K562 (cell line): ENCODE results near the gene CENPH. TPM values are rescaled to one million over a fixed set of nuclear protein-coding genes. Genes with fewer than 3 reads are reported as not detected.

ENCODE experiments used
- ATAC-seq: fragments of 200-7000 bp; cut with Tn5 transposase; 3 replicates; pipeline ENCODE4 v1.9.1; 2020; ENCODE audit warnings: moderate library complexity
- BruUV-seq: library from RNA; stranded (reverse); fragments of 400-500 nt; replicated peaks from 2 replicates; lab custom pipeline; 2021; lab: Mats Ljungman, UMichigan
- CTCF ChIA-PET: fragments of 300-600 bp; formaldehyde crosslinking; extraction: SDS; loops from one replicate; lab custom pipeline; 2021; ENCODE audit warnings: low intra/inter-chr PET ratio; lab: Yijun Ruan, JAX
- POLR2A ChIA-PET: fragments of 300-600, 350-650 bp; sonication (Branson Sonifier 250); formaldehyde crosslinking; extraction: SDS; loops from one replicate; lab custom pipeline; 2021; ENCODE audit warnings: antibody characterized with exemption, inconsistent platforms; lab: Yijun Ruan, JAX
- DNase-seq, 4 experiments: peaks; one replicate each; pipeline versions ENCODE4 v3.0.0 to v3.0.0-alpha.2; 2011 to 2018; ENCODE audit warnings: low spot score in 3 of 4, mixed read lengths in 3 of 4; ENCODE audit errors: extremely low read depth in 1 of 4
- FAIRE-seq: peaks from 2 replicates; lab custom pipeline; 2011; peaks lifted over from hg19 to GRCh38; lab: Jason Lieb, UNC
- H2AFZ ChIP-seq: 2 replicates; pipeline ENCODE4 v1.6.0; 2011; ENCODE audit warnings: low read depth, low read length, control low read depth, inconsistent platforms
- H3K27ac ChIP-seq: fragments of 200-600 bp; 3 replicates; pipeline ENCODE4 v1.8.0; 2011; ENCODE audit warnings: low read depth, mild to moderate bottlenecking, control low read depth, inconsistent platforms, low read length, moderate library complexity, mixed read lengths; ENCODE audit errors: extremely low read depth
- H3K27me3 ChIP-seq, 2 experiments: fragments of 300-600 bp in 1 of 2; 2 replicates in 1 of 2; 3 replicates in 1 of 2; pipeline versions ENCODE4 v1.6.0 to v1.8.0; 2011; ENCODE audit warnings: inconsistent platforms in 2 of 2, low read length in 2 of 2, mild to moderate bottlenecking in 1 of 2, mixed read lengths in 1 of 2, moderate library complexity in 1 of 2; ENCODE audit not compliant: control insufficient read depth in 2 of 2, insufficient read depth in 2 of 2
- H3K36me3 ChIP-seq: fragments of 300-600 bp; 3 replicates; pipeline ENCODE4 v1.8.0; 2011; ENCODE audit warnings: mild to moderate bottlenecking, low read length, inconsistent platforms; ENCODE audit not compliant: control insufficient read depth, insufficient read depth
- H3K4me1 ChIP-seq, 2 experiments: fragments of 200-600 bp in 1 of 2; replicated peaks in 1 of 2; 2 replicates in 1 of 2; 3 replicates in 1 of 2; pipeline versions ENCODE4 v1.5.1 to v1.8.0; 2011; ENCODE audit warnings: inconsistent platforms in 2 of 2, low read length in 2 of 2, mild to moderate bottlenecking in 1 of 2, mixed read lengths in 1 of 2, moderate library complexity in 1 of 2; ENCODE audit not compliant: control insufficient read depth in 2 of 2, insufficient read depth in 2 of 2
- H3K4me2 ChIP-seq: 2 replicates; pipeline ENCODE4 v1.6.1; 2011; ENCODE audit warnings: low read length, control low read depth, inconsistent platforms, mixed read lengths; ENCODE audit not compliant: insufficient read depth
- H3K4me3 ChIP-seq: fragments of 200-600 bp; sonication (generic), shearing (Covaris generic); 2 replicates; pipeline ENCODE4 v1.5.1; 2016; ENCODE audit warnings: control low read depth, inconsistent platforms
- H3K79me2 ChIP-seq: fragments of 200-600 bp; 3 replicates; pipeline ENCODE4 v1.8.0; 2011; ENCODE audit warnings: low read length, inconsistent platforms; ENCODE audit not compliant: control insufficient read depth, insufficient read depth
- H3K9ac ChIP-seq, 2 experiments: 2 replicates each; pipeline versions ENCODE4 v1.6.0 to v1.6.1; 2011; ENCODE audit warnings: low read depth in 2 of 2, low read length in 2 of 2, control low read depth in 1 of 2, inconsistent platforms in 1 of 2, mild to moderate bottlenecking in 1 of 2, mixed read lengths in 1 of 2; ENCODE audit not compliant: insufficient read depth in 1 of 2
- H3K9me1 ChIP-seq: one replicate; pipeline ENCODE4 v1.6.0; 2011; ENCODE audit warnings: inconsistent platforms, mild to moderate bottlenecking, low read length, moderate library complexity; ENCODE audit not compliant: control insufficient read depth, insufficient read depth
- H3K9me3 ChIP-seq: replicated peaks from 2 replicates; pipeline ENCODE4 v1.5.1; 2011; ENCODE audit warnings: low read depth, low read length, inconsistent platforms; ENCODE audit not compliant: control insufficient read depth, insufficient read depth
- H4K20me1 ChIP-seq: replicated peaks from 2 replicates; pipeline ENCODE4 v1.6.1; 2011; ENCODE audit warnings: low read length, inconsistent platforms, mixed read lengths; ENCODE audit not compliant: control insufficient read depth, insufficient read depth
- HDAC1 ChIP-seq, 2 experiments: fragments of 450-650 bp; IDR thresholded peaks; 2 replicates each; pipeline ENCODE4 v1.6.1; 2016 to 2017; ENCODE audit warnings: inconsistent platforms in 1 of 2, mild to moderate bottlenecking in 1 of 2, moderate library complexity in 1 of 2
- TAF7 ChIP-seq: fragments of 450-650 bp; IDR thresholded peaks from 2 replicates; pipeline ENCODE4 v1.6.1; 2016; ENCODE audit warnings: missing genetic modification characterization, missing compliant biosample characterization
- ZNF263 ChIP-seq: sonication (generic); formaldehyde crosslinking; IDR thresholded peaks from 2 replicates; pipeline ENCODE4 v1.8.0; 2022; ENCODE audit warnings: mild to moderate bottlenecking, missing genetic modification reagents, borderline replicate concordance
- ZNF584 ChIP-seq: fragments of 200-800 bp; sonication (Bioruptor generic); IDR thresholded peaks from 2 replicates; pipeline ENCODE4 v1.6.1; 2016; ENCODE audit warnings: low read depth, mild to moderate bottlenecking, missing genetic modification characterization, missing compliant biosample characterization
- ZNF668 ChIP-seq: fragments of 250-450 bp; sonication (Bioruptor Pico); IDR thresholded peaks from 2 replicates; pipeline ENCODE4 v1.8.0; 2022; ENCODE audit warnings: mild to moderate bottlenecking, inconsistent platforms
- WGBS: fragments of 100-300 bp; shearing (Covaris generic); methylation state at CpG from one replicate; pipeline ENCODE4 v1.1.6; 2016; ENCODE audit warnings: low coverage, mixed read lengths; ENCODE audit not compliant: insufficient coverage; ENCODE audit errors: missing lambda C conversion rate; 5-methylcytosine and 5-hydroxymethylcytosine counted together
- in situ Hi-C: fragments of 300-500 bp; cut with MboI; formaldehyde crosslinking; loops from 4 replicates; pipeline ENCODE4 v1.15.0; 2018; ENCODE audit warnings: inconsistent platforms, mixed read lengths
- intact Hi-C: fragments of 100-400 bp; cut with micrococcal nuclease; formaldehyde crosslinking; loops from 2 replicates; pipeline ENCODE4 v1.14.2; 2022
- polyA plus RNA-seq, 8 experiments: library from polyadenylated mRNA; depleted of rRNA in 4 of 8; stranded (reverse) in 5 of 8; unstranded in 3 of 8; fragments of >200 nt; fragmentation: Nextera tagmentation in 2 of 8; fragmentation: Illumina TruSeq in 1 of 8; extraction: Ambion mirVana in 2 of 8; extraction: Trizol in 1 of 8; gene quantifications; 2 replicates each; pipeline versions ENCODE4 v1.2.1 to v1.2.3, GENCODE V29; 2011 to 2014; ENCODE audit warnings: inconsistent platforms in 1 of 8, missing spikeins in 1 of 8
- total RNA-seq, 7 experiments: library from RNA; depleted of rRNA in 6 of 7; stranded (reverse); fragments of >200 nt in 6 of 7; fragmentation: Illumina TruSeq in 2 of 7; extraction: Trizol in 2 of 7; gene quantifications; 2 replicates each; pipeline versions ENCODE4 v1.2.1 to v1.2.3, GENCODE V29; 2011 to 2021; ENCODE audit warnings: low replicate concordance in 1 of 7
- TF ChIP-seq, protein P1 (sequence below), 2 experiments: fragments of 450-650 bp in 1 of 2; sonication (generic) in 1 of 2; formaldehyde crosslinking in 1 of 2; IDR thresholded peaks in 1 of 2; conservative IDR thresholded peaks in 1 of 2; 2 replicates each; pipeline versions ENCODE4 v1.6.1 to v1.8.1; 2016 to 2023; ENCODE audit warnings: mild to moderate bottlenecking in 2 of 2, moderate library complexity in 2 of 2, inconsistent platforms in 1 of 2, missing genetic modification reagents in 1 of 2

Gene CENPH
- total and polyA plus RNA-seq, 9 of the 15 experiments (the other 6 are each of a cell fraction or from before 2014, with no cell fraction given) = 10.5 to 124 (median 74.9) TPM

DNA sequence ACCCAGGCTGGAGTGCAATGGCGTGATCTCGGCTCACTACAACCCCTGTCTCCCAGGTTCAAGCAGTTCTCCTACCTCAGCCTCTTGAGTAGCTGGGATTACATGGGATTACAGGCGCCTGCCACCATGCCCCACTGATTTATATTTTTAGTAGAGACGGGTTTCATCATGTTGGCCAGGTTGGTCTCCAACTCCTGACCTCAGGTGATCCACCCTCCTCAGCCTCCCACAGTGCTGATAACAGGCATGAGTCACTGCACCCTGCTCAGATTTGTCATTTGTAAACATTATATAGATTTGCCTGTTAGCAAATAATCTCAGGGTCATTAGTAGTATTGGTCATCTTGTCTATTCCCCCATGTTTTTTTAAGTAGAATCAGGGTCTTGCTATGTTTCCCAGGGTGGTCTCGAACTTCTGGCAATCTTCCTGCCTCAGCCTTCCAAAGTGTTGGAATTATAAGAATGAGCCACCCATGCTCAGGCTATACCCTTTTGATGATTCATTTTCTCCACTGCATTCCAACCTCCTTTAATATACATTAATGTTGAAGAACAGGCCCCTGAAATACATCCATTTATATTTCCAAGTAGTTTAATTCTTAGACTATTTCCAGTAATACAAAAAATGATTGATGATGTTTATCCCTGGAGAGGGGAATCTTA is 17.3 kb downstream of the CENPH start (continued):
- TF ChIP-seq, protein P1, sequence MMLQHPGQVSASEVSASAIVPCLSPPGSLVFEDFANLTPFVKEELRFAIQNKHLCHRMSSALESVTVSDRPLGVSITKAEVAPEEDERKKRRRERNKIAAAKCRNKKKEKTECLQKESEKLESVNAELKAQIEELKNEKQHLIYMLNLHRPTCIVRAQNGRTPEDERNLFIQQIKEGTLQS (IDR thresholded peaks at IDR 0.05) = peak; percentile 74
- TF ChIP-seq, protein P1 (CRISPR knock-in tag; conservative IDR thresholded peaks at IDR 0.05) = no peak
- peak in 1 of 2 experiments; percentile 23; a peak in 1 of 4 replicates for TF ChIP-seq HDAC1 (IDR thresholded peaks at IDR 0.05)

DNA sequence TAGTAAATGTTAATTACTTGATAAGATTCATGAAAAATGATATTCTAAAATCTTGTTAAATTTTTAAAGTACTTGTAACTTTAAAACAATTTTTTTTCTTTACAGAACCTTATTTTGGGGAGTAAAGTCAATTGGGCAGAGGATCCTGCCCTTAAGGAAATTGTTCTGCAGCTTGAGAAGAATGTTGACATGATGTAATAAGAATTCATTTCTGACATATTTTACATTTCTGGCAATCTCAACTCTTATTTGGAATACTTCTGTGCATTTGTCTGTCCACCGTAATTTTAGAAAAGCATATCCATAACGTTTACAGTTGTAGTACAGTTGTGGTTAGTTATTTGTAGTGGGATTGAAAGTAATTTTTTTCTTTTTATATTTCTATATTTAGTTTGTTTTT is 20.2 kb downstream of the CENPH start:
- no peak overlapping the region for H2AFZ ChIP-seq
- FAIRE-seq = no peak
- no peaks in the 10 kb centered on the region for H4K20me1 ChIP-seq
- BruUV-seq = no TSS peak
- TF ChIP-seq TAF7 (tag) (no peak), ZNF263 (CRISPR knock-in tag) (no peak), ZNF668 (CRISPR knock-in tag) (no peak), ZNF584 (CRISPR knock-in tag) (no peak)
- CTCF ChIA-PET = no interaction called here
- no peaks in the 10 kb centered on the region for H3K79me2 ChIP-seq
- peaks cover 8 to 9% of the 10 kb centered on the region in 2 experiments; a peak in 4 of 5 replicates for H3K4me1 ChIP-seq
- no peak overlapping the region for H3K4me2 ChIP-seq
- no peak overlapping the region for H3K27ac ChIP-seq
- H3K27me3 ChIP-seq = no peaks in the 10 kb centered on the region
- no peaks in the 10 kb centered on the region for H3K9me3 ChIP-seq
- WGBS = 75% methylated on average over 2 of the region's 2 CpGs
- POLR2A ChIA-PET = interaction anchor here (1.1 kb wide), 1 partner anchor 19 kb away, joined by 3 read pairs; no protein-coding TSS in a partner anchor
- in situ Hi-C loops = no loop called here
- DNase-seq = no peak
- H3K36me3 ChIP-seq = peaks cover 41% of the 10 kb centered on the region
- ATAC-seq = no peak
- no peak overlapping the region for H3K4me3 ChIP-seq
- no peak overlapping the region for H3K9ac ChIP-seq
- intact Hi-C loops = no loop called here
- H3K9me1 ChIP-seq = no peaks in the 10 kb centered on the region
